Limb (tissue), 2 donors: ENCODE measurements around the gene GUK1.
A peak's percentile ranks its signal among the peaks of the same experiment; 100 is the strongest.

ENCODE experiments used
- DNase-seq, 2 donors: peaks; one replicate each; pipeline ENCODE4 v3.0.0-alpha.2; 2016; ENCODE audit errors: extremely low spot score in 2 of 2

Gene GUK1, protein sequence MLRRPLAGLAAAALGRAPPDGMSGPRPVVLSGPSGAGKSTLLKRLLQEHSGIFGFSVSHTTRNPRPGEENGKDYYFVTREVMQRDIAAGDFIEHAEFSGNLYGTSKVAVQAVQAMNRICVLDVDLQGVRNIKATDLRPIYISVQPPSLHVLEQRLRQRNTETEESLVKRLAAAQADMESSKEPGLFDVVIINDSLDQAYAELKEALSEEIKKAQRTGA

DNA sequence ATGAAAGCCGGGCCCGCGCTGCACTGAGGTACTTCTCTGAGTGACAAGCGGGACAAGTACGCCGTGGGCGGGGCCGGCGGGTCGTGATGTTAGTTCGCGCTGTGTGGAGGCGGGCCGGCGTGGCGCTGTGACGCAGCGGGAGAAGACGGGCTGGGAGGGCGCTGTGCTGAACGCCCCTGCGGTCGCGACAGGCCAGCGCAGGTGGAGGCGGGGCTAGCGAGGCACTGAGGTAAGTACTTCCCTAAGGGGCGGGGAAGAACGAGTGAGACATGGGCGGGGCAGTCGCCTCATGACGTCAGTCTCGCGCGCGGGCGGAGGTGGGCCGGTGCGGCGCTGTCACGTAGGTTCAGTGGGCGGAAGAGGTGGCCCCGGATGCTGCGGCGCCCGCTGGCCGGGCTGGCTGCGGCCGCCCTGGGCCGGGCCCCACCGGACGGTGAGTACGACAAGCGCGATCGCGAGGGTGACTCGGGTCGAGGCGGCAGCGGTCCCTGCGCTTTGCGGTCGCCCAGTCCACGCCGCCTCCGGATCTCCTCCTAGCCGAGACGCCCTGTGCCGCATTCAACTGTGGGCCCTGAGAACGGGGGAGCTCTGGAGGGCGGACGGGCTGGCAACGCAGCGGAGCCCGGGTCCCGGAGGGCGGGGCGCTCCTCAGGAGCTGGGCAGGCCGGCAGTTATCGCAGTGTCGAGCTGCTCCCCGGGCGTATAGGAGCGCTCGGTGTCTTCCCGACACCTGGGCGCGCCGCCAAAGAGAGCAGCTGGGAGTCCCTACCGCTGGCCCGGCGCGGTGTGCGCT lies at the start of gene GUK1:
Gene GUK1, plus strand, starts transcription at position 349 of the 793 bp plus-strand sequence. Its CDS starts 24 bp downstream, at position 373.
- DNase-seq: peak; percentile 96 to 99

DNA sequence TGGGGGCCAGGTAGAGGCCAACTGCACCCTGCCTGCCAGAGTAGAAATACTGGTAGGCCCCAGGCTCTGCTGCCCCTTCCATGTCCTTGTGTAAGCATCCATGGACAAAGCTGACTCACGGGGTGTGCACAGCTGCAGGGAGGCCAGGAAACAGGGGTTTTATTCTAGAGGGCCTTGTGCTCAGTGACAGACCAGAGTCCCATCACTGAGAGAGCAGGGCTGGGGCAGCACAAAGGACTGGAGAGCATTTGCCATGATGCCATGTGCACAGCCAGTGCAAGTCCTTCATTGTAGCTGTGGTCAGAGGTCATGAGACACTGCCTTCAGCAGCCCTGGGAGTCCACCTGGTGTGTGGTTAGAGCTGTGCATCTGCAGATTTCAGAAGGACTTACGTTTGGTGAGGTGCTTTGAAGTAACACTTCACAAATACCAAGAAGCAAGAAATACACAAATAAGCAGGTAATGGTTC lies 49.4 kb upstream of the GUK1 start:
- no peak for DNase-seq

DNA sequence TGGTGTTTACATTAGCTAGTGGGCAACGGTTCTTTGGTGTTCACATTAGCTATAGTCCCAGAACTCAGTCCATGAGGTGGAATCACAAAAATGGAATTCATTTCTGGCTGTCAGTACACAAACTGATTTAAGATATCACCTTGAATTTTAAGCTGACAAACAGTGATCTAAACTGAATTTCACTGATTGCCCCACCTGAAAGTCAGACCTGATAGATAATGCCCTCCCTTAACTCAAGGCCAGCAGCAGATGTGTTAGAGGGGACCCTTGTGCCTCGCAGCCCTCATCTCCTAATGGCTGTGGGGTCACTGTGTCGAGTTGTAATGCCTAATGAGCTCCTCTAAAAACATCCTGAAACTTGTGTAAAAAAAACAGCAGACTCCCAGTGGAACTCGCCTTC lies 49.0 kb upstream of the GUK1 start:
- no peak for DNase-seq

DNA sequence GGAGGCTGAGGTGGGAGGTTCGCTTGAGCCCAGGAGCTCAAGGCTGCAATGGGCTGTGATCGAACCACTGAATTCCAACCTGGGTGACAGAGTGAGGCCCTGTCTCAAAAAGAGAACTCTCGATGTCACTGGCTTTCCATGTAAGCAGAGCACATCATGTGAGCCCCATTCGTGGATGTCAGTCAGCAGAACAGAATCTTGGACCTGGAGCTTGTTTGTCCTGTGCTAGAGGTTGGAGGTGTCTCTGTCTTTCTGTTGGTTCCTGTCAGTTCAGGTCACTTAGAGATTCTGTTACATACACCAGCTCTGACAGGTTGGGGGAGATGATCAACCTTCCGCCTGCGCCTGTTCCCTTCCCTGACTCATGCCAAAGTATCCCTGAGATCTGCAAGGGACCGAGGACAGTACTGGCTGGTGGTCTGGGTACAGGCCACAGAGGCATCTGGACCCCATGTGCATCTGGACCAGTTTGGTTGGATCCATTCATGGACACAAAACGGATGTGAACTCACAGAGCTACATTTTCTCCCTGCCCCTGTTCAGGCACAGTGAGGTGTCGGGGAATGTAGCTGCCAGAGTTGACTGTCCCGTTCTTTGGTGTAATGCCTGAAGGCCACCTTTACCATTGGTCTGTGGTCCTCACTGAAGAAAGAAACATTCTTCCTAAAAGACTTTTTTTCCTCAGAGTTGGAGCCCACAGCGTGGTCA lies 47.6 kb upstream of the GUK1 start:
- DNase-seq: no peak

DNA sequence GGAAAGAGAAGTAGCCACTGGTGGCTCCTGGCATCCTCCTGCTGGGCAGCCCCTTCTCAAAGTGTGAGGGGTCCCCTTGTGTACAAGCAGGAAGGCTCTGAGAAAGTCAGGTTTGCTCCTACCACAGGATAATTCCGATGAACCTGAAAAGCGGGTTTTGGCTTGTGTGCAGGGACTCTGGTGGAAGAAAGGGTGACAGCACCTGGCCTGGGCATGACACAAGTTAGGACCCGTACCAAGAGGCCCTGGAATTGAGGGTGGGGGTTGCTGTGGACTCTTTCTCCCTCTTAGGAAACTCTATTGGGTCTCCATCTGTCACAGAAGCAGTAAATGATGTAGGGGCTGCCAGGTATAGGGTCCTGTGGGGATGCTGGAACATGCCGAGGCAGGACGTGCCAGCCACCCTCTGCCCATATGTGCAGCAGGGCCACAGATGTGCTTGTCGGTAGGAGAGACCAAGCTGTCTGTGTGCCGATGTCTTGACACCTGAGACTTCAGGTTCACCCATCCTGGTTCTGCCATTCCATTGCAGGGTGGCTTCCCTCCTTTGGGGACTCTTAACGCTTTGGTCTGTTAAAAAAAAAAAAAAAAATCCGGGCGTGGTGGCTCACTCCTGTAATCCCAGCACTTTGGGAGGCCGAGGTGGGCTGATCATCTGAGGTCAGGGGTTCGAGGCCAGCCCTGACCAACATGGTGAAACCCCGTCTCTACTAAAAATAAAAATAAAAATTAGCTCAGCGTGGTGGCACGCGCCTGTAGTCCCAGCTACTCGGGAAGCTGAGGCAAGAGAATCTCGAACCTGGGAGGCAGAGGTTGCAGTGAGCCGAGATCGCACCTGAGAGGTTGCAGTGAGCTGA lies 46.8 kb upstream of the GUK1 start:
- DNase-seq: no peak

DNA sequence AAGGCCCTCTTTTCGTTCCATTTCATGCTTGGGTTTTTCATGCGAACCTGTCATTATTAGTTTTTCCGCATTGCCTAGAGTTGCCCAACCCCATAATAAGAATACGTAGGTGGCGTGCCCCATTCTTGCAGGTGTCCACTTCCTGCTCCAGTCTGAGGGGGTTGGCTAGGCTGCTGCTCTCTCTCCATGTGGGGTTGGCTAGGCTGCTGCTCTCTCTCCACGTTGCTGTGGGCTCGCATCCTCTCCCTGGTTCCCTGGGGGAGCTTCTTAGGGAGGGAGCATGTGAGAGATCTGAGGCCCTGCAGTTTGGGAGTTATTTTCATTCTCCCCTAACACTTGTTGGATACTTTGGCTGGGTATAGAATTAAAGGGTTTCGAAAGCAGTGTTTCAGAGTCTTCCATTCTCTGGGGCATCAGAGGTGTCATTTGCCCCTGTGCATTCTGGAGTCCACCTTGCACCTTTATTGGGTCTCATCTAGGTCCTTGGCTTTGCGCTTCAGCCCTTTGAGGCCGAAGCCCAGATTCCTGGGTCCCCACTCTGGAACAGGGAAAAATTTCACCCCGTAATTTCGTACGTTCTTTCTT lies 45.6 kb upstream of the GUK1 start:
- DNase-seq: no peak

DNA sequence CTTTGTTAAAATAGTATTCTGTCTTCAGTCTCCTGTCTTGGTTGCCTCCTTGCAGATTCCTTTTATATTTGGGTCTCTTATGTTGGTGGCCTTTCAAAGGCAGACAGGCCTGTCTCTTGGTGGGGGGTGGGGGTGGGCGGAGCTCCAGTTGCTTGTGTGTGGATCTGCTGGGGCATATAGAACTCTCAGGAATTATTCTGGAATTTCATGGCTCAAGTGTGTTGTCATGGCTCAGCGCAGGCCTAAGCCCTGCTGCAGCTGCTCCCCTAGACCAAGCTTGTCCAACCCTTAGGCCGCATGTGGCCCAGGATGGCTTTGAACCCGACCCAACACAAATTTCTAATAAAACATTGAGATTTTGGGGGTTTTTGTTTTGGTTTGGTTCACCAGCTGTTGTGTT lies 44.9 kb upstream of the GUK1 start:
- no peak for DNase-seq

DNA sequence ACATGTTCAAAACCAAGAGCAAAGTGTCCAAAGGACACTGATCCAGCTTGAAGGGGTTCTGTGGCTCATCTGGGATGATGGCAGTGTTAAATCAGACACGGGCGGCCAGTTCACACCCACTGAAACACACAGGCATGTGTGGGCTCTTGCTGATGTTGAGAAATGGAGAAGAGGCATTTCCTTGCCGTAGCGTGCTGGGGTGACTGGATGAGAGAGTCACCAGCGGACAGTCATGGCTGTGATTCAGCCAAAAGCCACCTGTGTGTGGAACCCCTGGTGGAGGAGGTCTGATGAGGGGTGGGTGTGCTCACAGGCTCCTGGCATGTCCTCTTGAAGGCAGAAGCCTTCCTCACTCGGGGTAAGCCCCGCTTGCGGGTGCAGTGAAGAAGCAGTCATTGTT lies 44.1 kb upstream of the GUK1 start:
- DNase-seq: no peak

DNA sequence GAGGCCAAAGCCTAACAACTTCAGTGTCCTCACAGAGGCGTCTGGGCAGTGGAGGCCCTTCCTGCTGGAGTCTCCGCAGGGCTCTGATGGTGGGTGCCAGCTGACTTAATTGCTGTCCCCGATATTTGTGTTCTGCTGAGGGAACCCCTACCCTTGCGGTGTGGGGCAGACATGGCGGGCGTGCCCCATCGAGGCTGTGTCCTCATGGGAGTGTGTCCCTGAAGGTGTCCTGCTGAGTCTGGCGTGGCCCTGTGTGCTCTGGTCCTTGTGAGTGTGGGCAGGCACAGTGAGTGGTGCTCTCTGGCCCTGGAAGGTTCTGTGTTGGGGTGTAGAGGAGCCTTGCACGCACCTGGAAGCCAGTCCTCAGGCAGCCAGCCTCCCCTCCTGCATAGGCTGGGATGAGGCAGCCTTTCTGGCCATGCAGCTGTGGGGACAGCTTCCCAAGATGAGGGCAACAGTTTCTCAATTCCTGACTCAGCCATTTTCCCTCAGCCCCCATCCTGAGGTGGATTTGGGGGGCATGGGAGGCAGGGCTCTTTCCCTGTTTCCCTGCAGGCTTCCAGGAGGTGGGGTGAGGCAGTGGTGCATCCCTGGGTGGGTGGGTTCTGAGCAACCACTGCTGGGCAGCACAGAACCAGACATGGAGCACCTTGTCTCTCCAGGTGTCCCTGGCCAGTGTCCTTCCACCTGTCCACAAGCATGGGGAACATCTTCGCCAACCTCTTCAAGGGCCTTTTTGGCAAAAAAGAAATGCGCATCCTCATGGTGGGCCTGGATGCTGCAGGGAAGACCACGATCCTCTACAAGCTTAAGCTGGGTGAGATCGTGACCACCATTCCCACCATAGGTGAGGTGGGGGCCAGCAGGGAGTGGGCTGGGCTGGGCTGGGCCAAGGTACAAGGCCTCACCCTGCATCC lies 43.4 kb upstream of the GUK1 start:
- DNase-seq: no peak

DNA sequence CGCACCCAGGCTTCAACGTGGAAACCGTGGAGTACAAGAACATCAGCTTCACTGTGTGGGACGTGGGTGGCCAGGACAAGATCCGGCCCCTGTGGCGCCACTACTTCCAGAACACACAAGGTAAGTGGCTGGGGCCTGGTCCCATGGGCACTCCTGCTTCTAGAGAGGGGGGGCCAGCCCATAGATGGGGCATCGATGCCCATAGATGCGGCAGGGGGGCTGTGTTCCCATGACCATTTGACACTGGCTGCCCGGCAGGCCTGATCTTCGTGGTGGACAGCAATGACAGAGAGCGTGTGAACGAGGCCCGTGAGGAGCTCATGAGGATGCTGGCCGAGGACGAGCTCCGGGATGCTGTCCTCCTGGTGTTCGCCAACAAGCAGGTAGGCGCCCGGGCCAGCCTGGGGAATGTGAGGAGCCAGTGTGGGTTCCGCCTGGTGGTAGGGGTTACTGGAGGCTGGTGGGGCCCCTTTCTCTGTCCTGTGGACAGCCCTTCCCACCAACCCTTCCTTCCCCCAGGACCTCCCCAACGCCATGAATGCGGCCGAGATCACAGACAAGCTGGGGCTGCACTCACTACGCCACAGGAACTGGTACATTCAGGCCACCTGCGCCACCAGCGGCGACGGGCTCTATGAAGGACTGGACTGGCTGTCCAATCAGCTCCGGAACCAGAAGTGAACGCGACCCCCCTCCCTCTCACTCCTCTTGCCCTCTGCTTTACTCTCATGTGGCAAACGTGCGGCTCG lies 42.6 kb upstream of the GUK1 start:
- no peak for DNase-seq

DNA sequence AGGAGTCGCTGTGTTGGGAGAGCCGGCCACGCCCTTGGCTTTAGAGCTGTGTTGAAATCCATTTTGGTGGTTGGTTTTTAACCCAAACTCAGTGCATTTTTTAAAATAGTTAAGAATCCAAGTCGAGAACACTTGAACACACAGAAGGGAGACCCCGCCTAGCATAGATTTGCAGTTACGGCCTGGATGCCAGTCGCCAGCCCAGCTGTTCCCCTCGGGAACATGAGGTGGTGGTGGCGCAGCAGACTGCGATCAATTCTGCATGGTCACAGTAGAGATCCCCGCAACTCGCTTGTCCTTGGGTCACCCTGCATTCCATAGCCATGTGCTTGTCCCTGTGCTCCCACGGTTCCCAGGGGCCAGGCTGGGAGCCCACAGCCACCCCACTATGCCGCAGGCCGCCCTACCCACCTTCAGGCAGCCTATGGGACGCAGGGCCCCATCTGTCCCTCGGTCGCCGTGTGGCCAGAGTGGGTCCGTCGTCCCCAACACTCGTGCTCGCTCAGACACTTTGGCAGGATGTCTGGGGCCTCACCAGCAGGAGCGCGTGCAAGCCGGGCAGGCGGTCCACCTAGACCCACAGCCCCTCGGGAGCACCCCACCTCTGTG lies 41.7 kb upstream of the GUK1 start:
- DNase-seq: no peak

DNA sequence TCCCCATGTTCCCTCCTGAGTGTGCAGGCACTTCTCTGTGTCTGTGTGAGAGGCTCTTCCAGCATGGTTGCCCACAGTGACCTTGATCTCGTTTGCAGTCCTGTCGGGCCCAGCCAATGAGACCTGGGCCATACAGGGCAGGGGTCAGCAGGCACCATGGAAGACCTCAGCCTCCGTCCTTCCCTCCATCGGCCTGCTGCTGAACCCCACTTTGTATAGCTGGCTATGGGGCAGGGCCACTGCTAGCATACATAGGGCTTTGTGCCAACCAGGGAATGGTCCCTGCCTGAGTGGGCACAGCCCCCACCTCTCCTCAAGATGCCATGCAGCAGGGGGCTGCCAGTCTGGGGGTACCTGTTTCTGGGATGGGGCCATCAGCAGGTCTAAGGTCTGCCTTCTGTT lies 40.7 kb upstream of the GUK1 start:
- no peak for DNase-seq

DNA sequence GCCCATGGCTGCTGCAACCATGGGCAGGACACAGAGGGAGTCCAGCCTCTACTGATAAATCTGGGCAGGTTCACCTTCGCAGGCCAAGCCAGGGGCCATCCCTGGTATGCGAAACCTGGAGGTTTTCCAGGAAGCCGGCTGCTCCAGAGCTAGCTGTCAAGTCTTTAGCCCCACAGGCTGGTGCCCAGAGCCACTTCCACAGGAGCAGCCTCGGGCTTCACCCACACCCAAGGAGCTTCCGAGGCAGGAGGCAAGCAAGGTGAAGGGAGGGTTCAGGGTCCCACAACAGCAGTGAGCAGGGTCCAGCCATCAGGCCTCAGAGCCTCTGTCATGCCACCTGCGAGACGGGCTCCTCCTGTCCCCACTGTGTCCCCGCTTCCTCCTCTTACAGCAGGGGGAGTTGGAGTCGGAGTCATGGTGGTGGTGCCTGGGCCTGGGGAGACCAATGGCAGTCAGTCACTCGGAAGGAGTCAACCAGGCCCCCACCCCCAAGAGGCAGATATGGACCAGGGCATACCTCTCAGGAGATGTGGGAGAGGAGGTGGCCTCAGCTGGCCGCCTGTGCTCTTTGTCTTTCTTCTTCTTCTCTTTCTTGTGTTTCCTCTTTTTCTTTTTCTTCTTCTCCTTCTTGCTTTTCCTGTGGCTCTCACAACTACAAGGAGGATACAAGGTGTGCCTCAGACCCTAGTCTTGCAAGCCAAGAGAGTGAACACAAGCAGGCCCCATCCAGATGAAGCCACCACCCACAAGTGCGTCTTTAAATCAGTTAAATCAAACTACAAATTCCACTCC lies 39.1 kb upstream of the GUK1 start:
- no peak for DNase-seq

DNA sequence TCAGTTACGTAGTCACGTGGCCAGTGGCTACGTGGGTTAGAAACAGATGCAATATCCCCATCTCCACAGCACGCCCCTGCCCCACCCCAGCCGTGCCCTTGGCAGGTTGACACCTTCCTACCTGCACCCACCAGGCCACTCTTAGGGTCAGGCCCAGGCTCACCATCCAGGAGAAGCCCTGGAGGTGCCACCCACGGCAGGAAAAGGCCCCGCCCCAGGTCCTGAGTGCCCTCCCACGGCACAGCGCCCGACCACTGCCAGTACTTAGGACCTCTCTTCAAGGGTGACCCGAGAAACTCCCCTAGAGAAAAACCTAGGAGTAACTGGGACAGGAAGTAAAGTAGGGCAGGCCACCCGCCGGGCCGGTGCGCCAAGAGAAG lies 38.5 kb upstream of the GUK1 start:
- DNase-seq: no peak

DNA sequence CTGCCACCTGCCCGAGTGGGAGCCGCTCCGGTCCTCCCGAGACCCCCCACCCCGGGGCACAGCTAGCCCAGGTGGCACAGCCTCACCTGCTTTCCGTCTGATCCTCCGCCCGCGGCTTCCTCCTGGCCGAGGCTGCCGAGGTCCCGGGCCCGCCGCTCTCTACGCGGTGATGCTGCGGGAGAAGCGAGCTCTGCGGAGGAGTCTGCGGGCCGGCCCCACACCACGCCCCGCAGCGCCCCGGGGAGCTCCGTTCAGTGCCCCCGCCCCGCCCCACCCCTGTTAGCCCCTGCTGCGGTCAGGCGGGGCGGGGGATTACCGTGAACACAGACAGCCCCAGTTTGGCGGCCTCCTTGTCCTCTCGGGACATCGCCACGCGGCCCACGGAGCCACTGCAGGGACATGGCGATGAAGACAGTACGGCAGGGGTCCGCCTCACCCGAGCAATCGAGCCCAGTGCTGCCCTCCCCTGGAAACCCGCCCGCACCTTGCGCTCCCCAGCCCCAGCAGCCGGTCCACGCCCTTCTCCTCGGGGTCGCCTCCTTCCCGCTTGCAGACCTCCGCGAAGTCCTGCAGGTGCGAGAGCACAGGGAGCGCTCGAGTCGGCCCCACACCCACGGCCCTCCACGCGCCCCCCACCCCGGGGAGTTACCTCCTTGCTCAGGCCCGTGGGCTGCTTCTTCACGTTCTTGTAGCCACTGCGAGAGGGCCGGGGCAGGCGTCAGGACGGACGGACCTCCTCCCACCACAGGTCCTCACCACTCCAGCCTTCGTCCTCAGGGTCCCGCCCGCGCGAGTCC lies 37.9 kb upstream of the GUK1 start:
- peak in 1 of 2 donors; percentile 60 for DNase-seq

DNA sequence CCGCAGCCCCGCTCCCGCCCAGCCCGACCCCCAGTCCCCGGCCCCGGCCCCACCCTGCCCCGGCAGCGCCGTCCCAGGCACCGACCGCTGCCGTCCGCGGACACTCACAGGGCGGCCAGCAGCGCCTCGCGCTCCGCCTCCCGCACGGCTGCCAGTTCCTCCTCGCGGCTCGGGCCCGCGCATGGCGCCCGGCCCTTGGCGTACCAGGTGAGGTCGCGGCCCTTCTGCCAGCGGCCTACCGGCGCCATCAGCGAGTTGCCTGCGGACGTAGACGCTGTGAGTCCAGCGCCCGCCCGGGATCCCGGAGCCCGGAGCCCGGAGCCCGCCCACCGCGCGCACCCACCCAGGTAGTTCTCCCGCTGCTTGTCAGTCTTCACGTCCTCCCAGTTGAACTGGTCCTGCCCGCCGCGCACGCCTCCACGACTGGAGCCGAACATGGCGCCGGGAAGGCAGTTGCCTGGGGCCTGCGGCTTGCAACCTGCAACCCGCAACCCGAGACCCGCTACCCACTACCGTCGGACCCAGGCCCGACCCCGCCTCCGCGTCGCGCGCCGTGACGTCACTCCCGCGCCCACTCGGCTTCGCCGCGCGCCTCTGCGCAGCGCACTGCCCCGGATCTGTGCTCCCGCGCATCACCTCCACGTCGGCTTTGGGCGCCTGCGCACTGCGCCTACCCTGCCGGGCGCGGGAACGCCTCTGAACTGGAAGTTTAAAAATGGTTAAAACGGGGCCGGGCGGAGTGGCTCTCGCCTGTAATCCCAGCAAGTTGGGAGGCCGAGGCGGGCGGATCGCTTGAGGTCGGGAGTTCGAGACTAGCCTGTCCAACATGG lies 37.1 kb upstream of the GUK1 start, which contains the start of gene C1orf35:
Gene C1orf35, minus strand, starts transcription at position 535 of the 830 bp plus-strand sequence. Its CDS starts 98 bp downstream, at position 437.
- peak; percentile 95 to 98 for DNase-seq
